ENCODE results near the gene STAG1.
A peak's percentile ranks its signal among the peaks of the same experiment; 100 is the strongest.

STAG1 gene

GRCh38 chr3:136639069-136639468, 113.1 kb downstream of the STAG1 start:
- no peak overlapping the region for H2BK120ac ChIP-seq (ENCODE audit: low read depth, low read length)
- H3K23ac ChIP-seq (ENCODE audit: low read length), result no peak overlapping the region
- H3K27me3 ChIP-seq (ENCODE audit: insufficient read depth, low read length, poor library complexity), result no peaks in the 10 kb centered on the region
- no peak overlapping the region for H4K5ac ChIP-seq (ENCODE audit: low read length)
- H4K8ac ChIP-seq (ENCODE audit: low read depth, low read length), result no peak overlapping the region
- no CpG with 5 or more reads among the region's 1 CpG for WGBS (ENCODE audit: extremely low coverage, insufficient coverage, low lambda C conversion rate)
- H3K4me1 ChIP-seq (ENCODE audit: control insufficient read depth, low read depth, low read length), result no peaks in the 10 kb centered on the region
- no peak overlapping the region for H3K27ac ChIP-seq (ENCODE audit: low read depth, low read length)
- H3K4ac ChIP-seq (ENCODE audit: low read depth, low read length), result no peak overlapping the region
- peaks cover 5% of the 10 kb centered on the region for H3K79me2 ChIP-seq (ENCODE audit: control insufficient read depth, insufficient read depth, low read length)
- H2BK5ac ChIP-seq (ENCODE audit: low read length), result no peak overlapping the region
- H3K36me3 ChIP-seq (ENCODE audit: control insufficient read depth, insufficient read depth, low read length), result no peaks in the 10 kb centered on the region
- no peak overlapping the region for H3K18ac ChIP-seq (ENCODE audit: low read length)
- H3K4me2 ChIP-seq (ENCODE audit: low read length), result no peak overlapping the region
- H2AK5ac ChIP-seq (ENCODE audit: low read length), result no peak overlapping the region
- H3K9ac ChIP-seq (ENCODE audit: low read length), result no peak overlapping the region
- no peaks in the 10 kb centered on the region for H3K79me1 ChIP-seq (ENCODE audit: low read length)
- no peak overlapping the region for H3K56ac ChIP-seq (ENCODE audit: low read length)
- H2BK15ac ChIP-seq (replicated peaks; ENCODE audit: low read depth), result no peak overlapping the region
- no peak overlapping the region for H3K4me3 ChIP-seq (ENCODE audit: low read length)
- DNase-seq, result no peak

- no peak overlapping the region for H2BK5ac ChIP-seq (ENCODE audit: low read length)
- no peak for DNase-seq
- H3K79me1 ChIP-seq (ENCODE audit: low read length), result peaks cover 3% of the 10 kb centered on the region
- WGBS (ENCODE audit: extremely low coverage, insufficient coverage, low lambda C conversion rate), result no CpG with 5 or more reads among the region's 2 CpGs
- no peak overlapping the region for H2AK5ac ChIP-seq (ENCODE audit: low read length)
- H2BK120ac ChIP-seq (ENCODE audit: low read depth, low read length), result no peak overlapping the region
- H3K18ac ChIP-seq (ENCODE audit: low read length), result no peak overlapping the region
- H3K4me1 ChIP-seq (ENCODE audit: control insufficient read depth, low read depth, low read length), result peaks cover 2% of the 10 kb centered on the region
- no peak overlapping the region for H3K4me2 ChIP-seq (ENCODE audit: low read length)
- no peak overlapping the region for H3K9ac ChIP-seq (ENCODE audit: low read length)
- no peak overlapping the region for H4K5ac ChIP-seq (ENCODE audit: low read length)
- no peak overlapping the region for H4K8ac ChIP-seq (ENCODE audit: low read depth, low read length)
- no peak overlapping the region for H3K4ac ChIP-seq (ENCODE audit: low read depth, low read length)
- peaks cover 8% of the 10 kb centered on the region for H3K79me2 ChIP-seq (ENCODE audit: control insufficient read depth, insufficient read depth, low read length)
- no peak overlapping the region for H3K56ac ChIP-seq (ENCODE audit: low read length)
- no peaks in the 10 kb centered on the region for H3K27me3 ChIP-seq (ENCODE audit: insufficient read depth, low read length, poor library complexity)
- H3K23ac ChIP-seq (ENCODE audit: low read length), result no peak overlapping the region
- H2BK15ac ChIP-seq (replicated peaks; ENCODE audit: low read depth), result no peak overlapping the region
- H3K4me3 ChIP-seq (ENCODE audit: low read length), result no peak overlapping the region
- H3K27ac ChIP-seq (ENCODE audit: low read depth, low read length), result no peak overlapping the region
- no peaks in the 10 kb centered on the region for H3K36me3 ChIP-seq (ENCODE audit: control insufficient read depth, insufficient read depth, low read length)
These were observed 115.0 kb downstream of the STAG1 start for GRCh38 chr3:136637176-136637575.

- WGBS (ENCODE audit: extremely low coverage, insufficient coverage, low lambda C conversion rate), result no CpG with 5 or more reads among the region's 4 CpGs
- Histone ChIP-seq H2BK120ac (ENCODE audit: low read depth, low read length) (no peak overlapping the region), H2BK15ac (replicated peaks; ENCODE audit: low read depth) (no peak overlapping the region), H3K23ac (ENCODE audit: low read length) (no peak overlapping the region), H3K18ac (ENCODE audit: low read length) (no peak overlapping the region), H3K9ac (ENCODE audit: low read length) (no peak overlapping the region), H3K79me2 (ENCODE audit: control insufficient read depth, insufficient read depth, low read length) (peaks cover 14% of the 10 kb centered on the region), H3K4ac (ENCODE audit: low read depth, low read length) (no peak overlapping the region), H3K27me3 (ENCODE audit: insufficient read depth, low read length, poor library complexity) (no peaks in the 10 kb centered on the region), H4K8ac (ENCODE audit: low read depth, low read length) (no peak overlapping the region), H4K5ac (ENCODE audit: low read length) (no peak overlapping the region), H3K56ac (ENCODE audit: low read length) (no peak overlapping the region), H2AK5ac (ENCODE audit: low read length) (no peak overlapping the region), H2BK5ac (ENCODE audit: low read length) (no peak overlapping the region), H3K4me2 (ENCODE audit: low read length) (no peak overlapping the region), H3K27ac (ENCODE audit: low read depth, low read length) (no peak overlapping the region), H3K36me3 (ENCODE audit: control insufficient read depth, insufficient read depth, low read length) (no peaks in the 10 kb centered on the region), H3K4me1 (ENCODE audit: control insufficient read depth, low read depth, low read length) (peaks cover 8% of the 10 kb centered on the region), H3K79me1 (ENCODE audit: low read length) (peaks cover 8% of the 10 kb centered on the region), H3K4me3 (ENCODE audit: low read length) (no peak overlapping the region)
- DNase-seq, result no peak
These were observed 117.4 kb downstream of the STAG1 start for GRCh38 chr3:136634821-136635220.

- Histone ChIP-seq H3K18ac (ENCODE audit: low read length) (no peak overlapping the region), H3K9ac (ENCODE audit: low read length) (no peak overlapping the region), H3K4ac (ENCODE audit: low read depth, low read length) (no peak overlapping the region), H3K4me2 (ENCODE audit: low read length) (no peak overlapping the region), H3K23ac (ENCODE audit: low read length) (no peak overlapping the region), H3K4me1 (ENCODE audit: control insufficient read depth, low read depth, low read length) (peaks cover 8% of the 10 kb centered on the region), H3K27me3 (ENCODE audit: insufficient read depth, low read length, poor library complexity) (no peaks in the 10 kb centered on the region), H3K36me3 (ENCODE audit: control insufficient read depth, insufficient read depth, low read length) (no peaks in the 10 kb centered on the region), H2BK15ac (replicated peaks; ENCODE audit: low read depth) (no peak overlapping the region), H3K27ac (ENCODE audit: low read depth, low read length) (no peak overlapping the region), H2AK5ac (ENCODE audit: low read length) (no peak overlapping the region), H3K79me1 (ENCODE audit: low read length) (peaks cover 8% of the 10 kb centered on the region), H3K56ac (ENCODE audit: low read length) (no peak overlapping the region), H4K8ac (ENCODE audit: low read depth, low read length) (no peak overlapping the region), H2BK120ac (ENCODE audit: low read depth, low read length) (no peak overlapping the region), H4K5ac (ENCODE audit: low read length) (no peak overlapping the region), H3K4me3 (ENCODE audit: low read length) (no peak overlapping the region), H2BK5ac (ENCODE audit: low read length) (no peak overlapping the region), H3K79me2 (ENCODE audit: control insufficient read depth, insufficient read depth, low read length) (peaks cover 14% of the 10 kb centered on the region)
- DNase-seq, result no peak
- no CpG with 5 or more reads among the region's 5 CpGs for WGBS (ENCODE audit: extremely low coverage, insufficient coverage, low lambda C conversion rate)
These were observed 119.5 kb downstream of the STAG1 start for GRCh38 chr3:136632625-136633081.

- Histone ChIP-seq H3K4ac (ENCODE audit: low read depth, low read length) (no peak overlapping the region), H3K23ac (ENCODE audit: low read length) (no peak overlapping the region), H3K79me1 (ENCODE audit: low read length) (peaks cover 8% of the 10 kb centered on the region), H2AK5ac (ENCODE audit: low read length) (no peak overlapping the region), H3K36me3 (ENCODE audit: control insufficient read depth, insufficient read depth, low read length) (no peaks in the 10 kb centered on the region), H3K18ac (ENCODE audit: low read length) (no peak overlapping the region), H2BK120ac (ENCODE audit: low read depth, low read length) (no peak overlapping the region), H3K4me2 (ENCODE audit: low read length) (no peak overlapping the region), H3K4me1 (ENCODE audit: control insufficient read depth, low read depth, low read length) (peaks cover 8% of the 10 kb centered on the region), H3K9ac (ENCODE audit: low read length) (no peak overlapping the region), H3K27ac (ENCODE audit: low read depth, low read length) (no peak overlapping the region), H4K5ac (ENCODE audit: low read length) (no peak overlapping the region), H3K56ac (ENCODE audit: low read length) (no peak overlapping the region), H3K4me3 (ENCODE audit: low read length) (no peak overlapping the region), H2BK15ac (replicated peaks; ENCODE audit: low read depth) (no peak overlapping the region), H2BK5ac (ENCODE audit: low read length) (no peak overlapping the region), H3K79me2 (ENCODE audit: control insufficient read depth, insufficient read depth, low read length) (peaks cover 14% of the 10 kb centered on the region), H3K27me3 (ENCODE audit: insufficient read depth, low read length, poor library complexity) (no peaks in the 10 kb centered on the region), H4K8ac (ENCODE audit: low read depth, low read length) (no peak overlapping the region)
- peak; percentile 23 for DNase-seq
- WGBS (ENCODE audit: extremely low coverage, insufficient coverage, low lambda C conversion rate), result no CpG with 5 or more reads among the region's 5 CpGs
These were observed 120.8 kb downstream of the STAG1 start for GRCh38 chr3:136631424-136631823.

- Histone ChIP-seq H3K27ac (ENCODE audit: low read depth, low read length) (no peak overlapping the region), H4K5ac (ENCODE audit: low read length) (no peak overlapping the region), H3K4ac (ENCODE audit: low read depth, low read length) (no peak overlapping the region), H4K8ac (ENCODE audit: low read depth, low read length) (no peak overlapping the region), H3K36me3 (ENCODE audit: control insufficient read depth, insufficient read depth, low read length) (no peaks in the 10 kb centered on the region), H3K9ac (ENCODE audit: low read length) (no peak overlapping the region), H3K18ac (ENCODE audit: low read length) (no peak overlapping the region), H2AK5ac (ENCODE audit: low read length) (no peak overlapping the region), H3K4me1 (ENCODE audit: control insufficient read depth, low read depth, low read length) (peaks cover 8% of the 10 kb centered on the region), H3K79me2 (ENCODE audit: control insufficient read depth, insufficient read depth, low read length) (peaks cover 14% of the 10 kb centered on the region), H3K23ac (ENCODE audit: low read length) (no peak overlapping the region), H2BK120ac (ENCODE audit: low read depth, low read length) (no peak overlapping the region), H3K4me2 (ENCODE audit: low read length) (no peak overlapping the region), H3K4me3 (ENCODE audit: low read length) (no peak overlapping the region), H3K79me1 (ENCODE audit: low read length) (peaks cover 8% of the 10 kb centered on the region), H2BK5ac (ENCODE audit: low read length) (no peak overlapping the region), H2BK15ac (replicated peaks; ENCODE audit: low read depth) (no peak overlapping the region), H3K56ac (ENCODE audit: low read length) (no peak overlapping the region), H3K27me3 (ENCODE audit: insufficient read depth, low read length, poor library complexity) (no peaks in the 10 kb centered on the region)
- WGBS (ENCODE audit: extremely low coverage, insufficient coverage, low lambda C conversion rate), result no CpG with 5 or more reads among the region's 1 CpG
- no peak for DNase-seq
These were observed 121.3 kb downstream of the STAG1 start for GRCh38 chr3:136630915-136631314.
